SK-N-SH (cell line): ENCODE measurements around the gene GTF2H4.

Experiments used
- EP300 ChIP-seq, 2 experiments: IDR thresholded peaks; 2 replicates each; pipeline versions ENCODE4 v1.4.0 to v1.6.1; 2012; ENCODE audit warnings: borderline replicate concordance in 1 of 2, low read depth in 1 of 2, low read length in 1 of 2
- EZH2phosphoT487 ChIP-seq: fragments of 200-600 bp; sonication (generic); IDR thresholded peaks from 2 replicates; pipeline ENCODE4 v1.6.1; 2017; ENCODE audit warnings: low read depth, mixed run types, mild to moderate bottlenecking, antibody characterized with exemption, moderate library complexity, borderline replicate concordance
- FOXM1 ChIP-seq: IDR thresholded peaks from 2 replicates; pipeline ENCODE4 v1.4.0; 2012; ENCODE audit warnings: low read depth, mild to moderate bottlenecking
- JUND ChIP-seq: IDR thresholded peaks from 2 replicates; pipeline ENCODE4 v1.4.0; 2012
- POLR2AphosphoS5 ChIP-seq: IDR thresholded peaks from 2 replicates; pipeline ENCODE4 v1.6.1; 2012; ENCODE audit warnings: low read depth, low read length
- RXRA ChIP-seq: IDR thresholded peaks from 2 replicates; pipeline ENCODE4 v1.4.0; 2012; ENCODE audit warnings: low read depth, mild to moderate bottlenecking, borderline replicate concordance
- SIN3A ChIP-seq: IDR thresholded peaks from 2 replicates; pipeline ENCODE4 v1.6.1; 2012; ENCODE audit warnings: low read depth, mild to moderate bottlenecking, low read length, moderate library complexity, borderline replicate concordance
- SMC3 ChIP-seq: IDR thresholded peaks from 2 replicates; pipeline ENCODE4 v1.6.1; 2012; ENCODE audit warnings: low read depth, low read length, improper control_type of control experiment
- TCF12 ChIP-seq: IDR thresholded peaks from 2 replicates; pipeline ENCODE4 v1.4.0; 2012
- YY1 ChIP-seq: IDR thresholded peaks from 2 replicates; pipeline ENCODE4 v1.4.0; 2012; ENCODE audit warnings: low read depth, mild to moderate bottlenecking
- TF ChIP-seq, protein P1 (sequence below): fragments of 200-600 bp; sonication (generic); IDR thresholded peaks from 2 replicates; pipeline ENCODE4 v1.6.1; 2017; ENCODE audit warnings: antibody characterized with exemption, mild to moderate bottlenecking, moderate library complexity

DNA sequence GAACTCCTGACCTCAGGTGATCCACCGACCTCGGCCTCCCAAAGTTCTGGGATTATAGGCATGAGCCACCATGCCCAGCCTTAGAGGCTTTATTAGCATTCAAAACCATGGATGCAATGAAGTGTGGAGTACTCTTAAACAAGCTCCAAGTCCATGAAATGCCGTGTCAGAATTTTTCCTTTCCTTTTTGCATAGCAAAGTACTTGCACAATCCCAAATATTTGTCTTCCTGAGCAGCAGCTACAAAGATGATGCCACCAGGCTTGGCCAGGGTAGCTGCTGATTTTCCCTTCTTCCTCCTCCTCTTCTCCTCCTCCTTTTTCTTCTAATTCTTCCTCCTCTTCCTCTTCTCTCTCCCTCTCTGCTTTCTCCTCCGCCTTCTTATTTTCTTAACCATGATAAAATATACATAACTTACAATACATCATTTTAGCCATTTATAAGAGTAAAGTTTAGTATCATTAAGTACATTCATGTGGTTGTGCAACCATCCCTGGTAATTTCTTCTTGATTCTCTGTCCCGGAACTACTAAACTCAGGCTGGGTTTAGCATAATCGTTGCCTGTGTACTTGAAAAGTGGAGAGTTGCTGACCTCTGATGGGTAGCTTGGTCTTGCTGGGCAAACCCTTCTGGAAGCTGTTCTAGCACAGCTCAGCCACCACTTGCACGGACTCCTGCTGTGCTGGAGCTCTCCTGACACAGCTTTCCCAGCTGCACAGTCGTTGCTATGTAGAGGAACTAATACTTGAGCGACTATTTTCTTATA is 53.1 kb downstream of the GTF2H4 start:
- TF ChIP-seq, protein P1, sequence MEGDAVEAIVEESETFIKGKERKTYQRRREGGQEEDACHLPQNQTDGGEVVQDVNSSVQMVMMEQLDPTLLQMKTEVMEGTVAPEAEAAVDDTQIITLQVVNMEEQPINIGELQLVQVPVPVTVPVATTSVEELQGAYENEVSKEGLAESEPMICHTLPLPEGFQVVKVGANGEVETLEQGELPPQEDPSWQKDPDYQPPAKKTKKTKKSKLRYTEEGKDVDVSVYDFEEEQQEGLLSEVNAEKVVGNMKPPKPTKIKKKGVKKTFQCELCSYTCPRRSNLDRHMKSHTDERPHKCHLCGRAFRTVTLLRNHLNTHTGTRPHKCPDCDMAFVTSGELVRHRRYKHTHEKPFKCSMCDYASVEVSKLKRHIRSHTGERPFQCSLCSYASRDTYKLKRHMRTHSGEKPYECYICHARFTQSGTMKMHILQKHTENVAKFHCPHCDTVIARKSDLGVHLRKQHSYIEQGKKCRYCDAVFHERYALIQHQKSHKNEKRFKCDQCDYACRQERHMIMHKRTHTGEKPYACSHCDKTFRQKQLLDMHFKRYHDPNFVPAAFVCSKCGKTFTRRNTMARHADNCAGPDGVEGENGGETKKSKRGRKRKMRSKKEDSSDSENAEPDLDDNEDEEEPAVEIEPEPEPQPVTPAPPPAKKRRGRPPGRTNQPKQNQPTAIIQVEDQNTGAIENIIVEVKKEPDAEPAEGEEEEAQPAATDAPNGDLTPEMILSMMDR, result no peak
- TF ChIP-seq RXRA (no peak), POLR2AphosphoS5 (no peak), TCF12 (no peak), SIN3A (no peak), SMC3 (no peak), FOXM1 (no peak), YY1 (no peak), EZH2phosphoT487 (no peak), JUND (no peak), EP300 (IDR thresholded peaks at IDR 0.05; ENCODE audit: borderline replicate concordance in 1 of 2, low read depth in 1 of 2, low read length in 1 of 2) (no peak)
